Trophoblast cell (in vitro differentiated cells and primary cell): ENCODE results near the gene CST1.

Source experiments
- DNase-seq, 2 donors: peaks; one replicate each; pipeline ENCODE4 v3.0.0-alpha.2; 2016
- H2AFZ ChIP-seq: 2 replicates; pipeline ENCODE4 v1.6.1; 2013; ENCODE audit warnings: low read length, moderate library complexity, mild to moderate bottlenecking; ENCODE audit not compliant: insufficient read depth, poor library complexity
- H2AK5ac ChIP-seq: 2 replicates; pipeline ENCODE4 v1.6.1; 2013; ENCODE audit warnings: mild to moderate bottlenecking, low read length
- H2BK120ac ChIP-seq: 2 replicates; pipeline ENCODE4 v1.6.1; 2013; ENCODE audit warnings: low read length, mild to moderate bottlenecking, moderate library complexity; ENCODE audit not compliant: insufficient read depth, poor library complexity
- H2BK12ac ChIP-seq: 2 replicates; pipeline ENCODE4 v1.6.1; 2013; ENCODE audit warnings: mild to moderate bottlenecking, low read length, moderate library complexity
- H2BK5ac ChIP-seq: 2 replicates; pipeline ENCODE4 v1.6.1; 2013; ENCODE audit warnings: low read length, low read depth, moderate library complexity, mild to moderate bottlenecking; ENCODE audit not compliant: poor library complexity
- H3K14ac ChIP-seq: 2 replicates; pipeline ENCODE4 v1.6.1; 2013; ENCODE audit warnings: mild to moderate bottlenecking, low read length
- H3K18ac ChIP-seq: 2 replicates; pipeline ENCODE4 v1.6.1; 2013; ENCODE audit warnings: mild to moderate bottlenecking, low read length
- H3K23ac ChIP-seq: 2 replicates; pipeline ENCODE4 v1.6.1; 2013; ENCODE audit warnings: low read length
- H3K27ac ChIP-seq: 2 replicates; pipeline ENCODE4 v1.5.1; 2013; ENCODE audit warnings: low read depth, mild to moderate bottlenecking, inconsistent platforms, low read length, moderate library complexity
- H3K27me3 ChIP-seq: 2 replicates; pipeline ENCODE4 v1.6.1; 2013; ENCODE audit warnings: inconsistent platforms, mild to moderate bottlenecking, low read length, moderate library complexity; ENCODE audit not compliant: insufficient read depth
- H3K36me3 ChIP-seq, 2 experiments: 1 replicate in 1 of 2; 2 replicates in 1 of 2; pipeline ENCODE4 v1.6.1; 2013; ENCODE audit warnings: low read length in 2 of 2, mild to moderate bottlenecking in 2 of 2, moderate library complexity in 1 of 2; ENCODE audit not compliant: insufficient read depth in 2 of 2, control insufficient read depth in 1 of 2
- H3K4ac ChIP-seq: 2 replicates; pipeline ENCODE4 v1.6.1; 2013; ENCODE audit warnings: low read depth, mild to moderate bottlenecking, low read length, moderate library complexity
- H3K4me1 ChIP-seq, 2 experiments: 1 replicate in 1 of 2; 2 replicates in 1 of 2; pipeline ENCODE4 v1.6.1; 2013; ENCODE audit warnings: low read length in 2 of 2, mild to moderate bottlenecking in 2 of 2, moderate library complexity in 1 of 2; ENCODE audit not compliant: insufficient read depth in 2 of 2, control insufficient read depth in 1 of 2
- H3K4me2 ChIP-seq: 2 replicates; pipeline ENCODE4 v1.6.1; 2013; ENCODE audit warnings: inconsistent platforms, mild to moderate bottlenecking, low read length, moderate library complexity
- H3K4me3 ChIP-seq: 2 replicates; pipeline ENCODE4 v1.5.1; 2013; ENCODE audit warnings: mild to moderate bottlenecking, low read depth, low read length, inconsistent platforms
- H3K79me1 ChIP-seq: one replicate; pipeline ENCODE4 v1.6.1; 2013; ENCODE audit warnings: low read length
- H3K79me2 ChIP-seq: 2 replicates; pipeline ENCODE4 v1.6.1; 2013; ENCODE audit warnings: low read length, mild to moderate bottlenecking; ENCODE audit not compliant: control insufficient read depth, insufficient read depth, poor library complexity
- H3K9ac ChIP-seq: 2 replicates; pipeline ENCODE4 v1.6.1; 2013; ENCODE audit warnings: mild to moderate bottlenecking, low read length
- H3K9me3 ChIP-seq: 2 replicates; pipeline ENCODE4 v1.6.1; 2013; ENCODE audit warnings: low read depth, mild to moderate bottlenecking, control low read depth, inconsistent platforms, low read length; ENCODE audit not compliant: insufficient read depth
- H4K12ac ChIP-seq: 2 replicates; pipeline ENCODE4 v1.6.1; 2013; ENCODE audit warnings: low read depth, mild to moderate bottlenecking, low read length, moderate library complexity
- H4K8ac ChIP-seq: 2 replicates; pipeline ENCODE4 v1.6.1; 2013; ENCODE audit warnings: low read depth, mild to moderate bottlenecking, low read length, moderate library complexity
- H4K91ac ChIP-seq: one replicate; pipeline ENCODE4 v1.6.1; 2013; ENCODE audit warnings: low read depth, mild to moderate bottlenecking, low read length, moderate library complexity
- WGBS: extraction: QIAGEN DNeasy Blood & Tissue Kit; methylation state at CpG from one replicate; pipeline ENCODE4 v1.1.7; 2013; ENCODE audit warnings: missing lambda C conversion rate; ENCODE audit not compliant: insufficient read length, insufficient coverage; ENCODE audit errors: extremely low coverage; 5-methylcytosine and 5-hydroxymethylcytosine counted together

CST1 gene

DNA sequence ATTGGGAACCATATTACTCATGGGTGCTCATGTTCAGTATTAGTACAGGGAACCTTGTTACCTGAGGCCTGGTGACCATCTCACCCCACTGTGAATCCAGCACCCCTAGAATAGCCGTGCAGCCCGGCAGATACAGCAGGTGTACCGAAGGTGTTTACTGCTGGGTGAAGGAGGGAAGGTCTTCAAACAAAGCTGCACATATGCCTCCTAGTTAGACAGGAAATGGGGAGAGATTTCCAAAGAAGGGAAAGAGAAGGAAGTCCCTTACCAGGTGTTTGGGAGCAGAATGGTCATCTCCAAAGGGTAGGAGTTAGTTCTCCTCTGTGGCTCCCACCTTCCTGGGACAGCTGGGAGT lies 2.4 kb upstream of the CST1 start:
- H3K27me3 ChIP-seq = no peaks in the 10 kb centered on the region
- no peak overlapping the region for H2AFZ ChIP-seq
- H4K8ac ChIP-seq = no peak overlapping the region
- DNase-seq = no peak
- H3K4me1 ChIP-seq = peaks cover 0 to 5% of the 10 kb centered on the region in 2 experiments
- no peaks in the 10 kb centered on the region for H3K36me3 ChIP-seq
- no peaks in the 10 kb centered on the region for H3K79me2 ChIP-seq
- H3K23ac ChIP-seq = no peak overlapping the region
- no peak overlapping the region for H3K4me2 ChIP-seq
- no peaks in the 10 kb centered on the region for H3K9me3 ChIP-seq
- no peak overlapping the region for H3K9ac ChIP-seq
- H2AK5ac ChIP-seq = no peak overlapping the region
- no peak overlapping the region for H2BK5ac ChIP-seq
- no peak overlapping the region for H3K4me3 ChIP-seq
- H3K14ac ChIP-seq = no peak overlapping the region
- H3K4ac ChIP-seq = no peak overlapping the region
- H3K27ac ChIP-seq = no peak overlapping the region
- no peak overlapping the region for H2BK120ac ChIP-seq
- no CpG with 5 or more reads among the region's 3 CpGs for WGBS
- no peaks in the 10 kb centered on the region for H3K79me1 ChIP-seq
- no peak overlapping the region for H4K91ac ChIP-seq
- H3K18ac ChIP-seq = no peak overlapping the region
- no peak overlapping the region for H4K12ac ChIP-seq
- no peak overlapping the region for H2BK12ac ChIP-seq

DNA sequence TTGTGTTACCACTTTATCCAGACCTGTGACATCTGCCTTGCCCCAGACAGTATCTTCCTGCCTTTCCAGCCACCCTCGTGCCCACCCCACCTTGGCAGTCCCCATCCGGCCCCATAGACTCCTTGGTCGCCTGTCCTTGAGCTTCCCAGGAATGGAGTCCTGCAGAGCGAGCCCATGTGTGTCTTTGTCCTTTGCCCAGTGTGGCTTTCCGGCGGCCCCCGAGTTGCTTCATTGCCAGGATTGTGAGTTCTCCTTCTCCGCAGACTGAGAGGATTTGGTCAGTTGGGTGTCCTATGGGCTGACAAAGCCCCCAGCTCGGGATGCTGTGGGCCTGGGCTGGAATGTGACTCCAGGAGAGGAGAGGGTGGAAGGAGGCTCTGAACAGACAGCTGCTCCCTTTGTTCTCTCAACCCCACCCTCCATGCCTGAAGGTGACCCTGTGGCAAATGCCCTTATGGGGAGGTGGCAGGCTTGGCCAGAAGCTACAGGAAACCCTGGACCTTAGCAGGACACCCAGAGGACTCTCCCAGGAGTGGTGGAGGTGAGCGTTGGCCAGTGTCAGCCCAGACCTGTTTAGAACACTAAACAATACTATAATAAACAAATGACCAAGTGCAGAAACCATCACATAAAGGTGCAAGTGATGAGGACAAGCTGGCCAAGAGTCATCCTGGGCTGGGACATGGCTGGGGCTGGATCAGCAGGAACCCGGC lies 1.9 kb upstream of the CST1 start:
- Histone ChIP-seq H2BK5ac (no peak overlapping the region), H3K27ac (no peak overlapping the region), H3K79me2 (no peaks in the 10 kb centered on the region), H3K18ac (no peak overlapping the region), H2AK5ac (no peak overlapping the region), H3K14ac (no peak overlapping the region), H3K4me1 (peaks cover 0 to 5% of the 10 kb centered on the region in 2 experiments), H3K4me3 (no peak overlapping the region), H3K9me3 (no peaks in the 10 kb centered on the region), H4K8ac (no peak overlapping the region), H4K91ac (no peak overlapping the region), H3K23ac (no peak overlapping the region), H2BK12ac (no peak overlapping the region), H3K36me3 (no peaks in the 10 kb centered on the region), H3K27me3 (no peaks in the 10 kb centered on the region), H3K79me1 (no peaks in the 10 kb centered on the region), H4K12ac (no peak overlapping the region), H2AFZ (no peak overlapping the region), H3K9ac (no peak overlapping the region), H3K4ac (no peak overlapping the region), H3K4me2 (no peak overlapping the region), H2BK120ac (no peak overlapping the region)
- no peak for DNase-seq
- WGBS = no CpG with 5 or more reads among the region's 11 CpGs

DNA sequence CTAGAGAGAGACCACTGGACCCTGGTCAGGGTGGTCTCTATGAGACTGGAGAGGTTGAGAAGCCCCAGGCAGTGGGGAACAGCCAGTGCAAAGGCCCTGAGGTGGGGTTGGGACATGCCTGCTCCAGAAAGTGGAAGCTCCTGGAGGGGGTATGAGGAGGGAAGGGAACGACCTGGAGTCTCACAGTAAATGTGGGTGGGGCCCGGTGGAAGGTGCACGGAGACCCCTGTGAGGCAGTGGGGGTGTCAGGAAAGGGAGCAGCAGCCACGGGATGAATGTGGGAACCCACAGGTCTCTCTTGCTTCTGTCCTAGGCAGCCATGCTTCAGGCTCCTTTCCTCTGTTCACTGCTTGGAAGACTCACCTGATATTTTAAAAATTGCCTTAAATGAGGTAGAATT lies 1.3 kb upstream of the CST1 start:
- H3K27me3 ChIP-seq = no peaks in the 10 kb centered on the region
- H3K9me3 ChIP-seq = no peaks in the 10 kb centered on the region
- no peak overlapping the region for H2AK5ac ChIP-seq
- no peak overlapping the region for H4K12ac ChIP-seq
- H2BK12ac ChIP-seq = no peak overlapping the region
- H3K4ac ChIP-seq = no peak overlapping the region
- no peaks in the 10 kb centered on the region for H3K79me1 ChIP-seq
- peaks cover 0 to 5% of the 10 kb centered on the region in 2 experiments for H3K4me1 ChIP-seq
- H2BK5ac ChIP-seq = no peak overlapping the region
- no peak overlapping the region for H2AFZ ChIP-seq
- H3K9ac ChIP-seq = no peak overlapping the region
- DNase-seq = no peak
- H3K27ac ChIP-seq = no peak overlapping the region
- H3K4me3 ChIP-seq = no peak overlapping the region
- no peak overlapping the region for H3K14ac ChIP-seq
- no peak overlapping the region for H3K18ac ChIP-seq
- no peak overlapping the region for H4K8ac ChIP-seq
- no peaks in the 10 kb centered on the region for H3K79me2 ChIP-seq
- WGBS = no CpG with 5 or more reads among the region's 4 CpGs
- no peaks in the 10 kb centered on the region for H3K36me3 ChIP-seq
- H2BK120ac ChIP-seq = no peak overlapping the region
- no peak overlapping the region for H3K4me2 ChIP-seq
- no peak overlapping the region for H3K23ac ChIP-seq
- no peak overlapping the region for H4K91ac ChIP-seq

DNA sequence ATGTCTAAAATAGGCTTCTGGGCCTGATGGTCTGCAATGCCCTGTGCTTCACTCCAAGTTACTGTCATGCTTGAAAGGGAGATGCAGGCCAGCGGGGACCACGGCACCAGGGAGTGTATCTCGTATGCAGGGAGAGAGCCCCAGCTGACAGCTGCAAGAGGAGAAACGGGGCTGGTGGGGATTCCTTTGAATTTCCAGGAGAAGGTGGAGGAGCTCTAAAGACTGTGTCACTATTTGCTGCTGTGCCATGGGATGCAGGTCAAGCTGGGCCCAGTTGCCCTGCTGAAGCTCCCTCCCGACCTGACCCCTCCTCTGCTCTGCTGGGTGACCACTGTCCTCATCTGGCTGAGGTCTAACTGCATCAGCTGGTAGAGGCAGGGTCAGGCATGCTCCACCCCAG lies 989 bp downstream of the CST1 start:
- no peak overlapping the region for H2BK120ac ChIP-seq
- H2BK12ac ChIP-seq = no peak overlapping the region
- no peak overlapping the region for H3K14ac ChIP-seq
- no CpG with 5 or more reads among the region's 5 CpGs for WGBS
- DNase-seq = no peak
- H4K8ac ChIP-seq = no peak overlapping the region
- no peak overlapping the region for H3K4ac ChIP-seq
- peaks cover 0 to 2% of the 10 kb centered on the region in 2 experiments for H3K4me1 ChIP-seq
- no peak overlapping the region for H3K23ac ChIP-seq
- H3K36me3 ChIP-seq = no peaks in the 10 kb centered on the region
- H3K9ac ChIP-seq = no peak overlapping the region
- no peak overlapping the region for H3K27ac ChIP-seq
- H3K4me2 ChIP-seq = no peak overlapping the region
- no peak overlapping the region for H4K91ac ChIP-seq
- H2AK5ac ChIP-seq = no peak overlapping the region
- no peaks in the 10 kb centered on the region for H3K79me1 ChIP-seq
- no peaks in the 10 kb centered on the region for H3K27me3 ChIP-seq
- H4K12ac ChIP-seq = no peak overlapping the region
- H3K79me2 ChIP-seq = no peaks in the 10 kb centered on the region
- H3K4me3 ChIP-seq = no peak overlapping the region
- no peak overlapping the region for H2AFZ ChIP-seq
- no peaks in the 10 kb centered on the region for H3K9me3 ChIP-seq
- no peak overlapping the region for H2BK5ac ChIP-seq
- no peak overlapping the region for H3K18ac ChIP-seq
